ENCODE results near the gene DNAJC8. TPM values are rescaled to one million over a fixed set of nuclear protein-coding genes. Genes with fewer than 3 reads are reported as not detected.

Gene DNAJC8, protein sequence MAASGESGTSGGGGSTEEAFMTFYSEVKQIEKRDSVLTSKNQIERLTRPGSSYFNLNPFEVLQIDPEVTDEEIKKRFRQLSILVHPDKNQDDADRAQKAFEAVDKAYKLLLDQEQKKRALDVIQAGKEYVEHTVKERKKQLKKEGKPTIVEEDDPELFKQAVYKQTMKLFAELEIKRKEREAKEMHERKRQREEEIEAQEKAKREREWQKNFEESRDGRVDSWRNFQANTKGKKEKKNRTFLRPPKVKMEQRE
- total RNA-seq: 100 to 1,000 TPM in 1 of 2 experiments, 10 to 100 TPM in 1; 99.0 to 102 TPM

DNA sequence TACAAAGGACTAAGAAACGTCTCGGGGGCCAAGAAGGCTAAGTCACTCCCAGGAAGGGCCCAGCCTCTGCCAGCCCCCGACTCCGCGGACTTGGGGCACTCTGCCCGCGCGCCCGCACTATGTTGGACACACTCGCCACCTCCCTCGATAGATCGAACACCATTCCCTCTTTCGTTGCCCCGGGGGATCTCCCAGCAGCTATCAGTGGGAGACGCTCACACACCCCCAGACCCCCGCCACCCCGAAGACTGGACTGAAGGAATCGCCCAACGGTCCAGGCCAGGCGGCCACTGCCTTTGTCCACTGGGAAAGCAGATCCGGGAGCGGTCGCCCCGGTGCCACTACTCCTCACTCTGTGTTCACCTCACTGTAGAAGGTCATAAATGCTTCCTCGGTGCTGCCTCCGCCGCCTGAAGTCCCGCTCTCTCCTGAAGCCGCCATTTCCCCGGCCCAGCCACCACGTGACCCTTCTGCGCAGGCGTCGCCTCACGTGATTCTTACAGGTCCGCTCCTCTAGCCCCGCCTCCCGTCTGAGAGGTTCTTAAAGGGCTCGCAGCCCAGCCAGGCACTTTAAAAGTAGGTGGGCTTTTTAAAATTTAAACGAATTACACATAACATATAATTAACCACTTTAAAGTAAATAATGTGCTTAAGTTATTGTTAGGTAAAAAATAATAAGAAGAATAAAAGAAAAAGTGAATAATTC lies at the start of gene DNAJC8:
TSS of gene DNAJC8 (minus strand) at position 472 of the 706 bp plus-strand sequence. CDS start at position 441, 31 bp downstream.
- POLR2A ChIA-PET: interaction anchor here (0.7 kb wide), 2 partner anchors 14 to 97 kb away, joined by 3 read pairs; no protein-coding TSS in a partner anchor

DNA sequence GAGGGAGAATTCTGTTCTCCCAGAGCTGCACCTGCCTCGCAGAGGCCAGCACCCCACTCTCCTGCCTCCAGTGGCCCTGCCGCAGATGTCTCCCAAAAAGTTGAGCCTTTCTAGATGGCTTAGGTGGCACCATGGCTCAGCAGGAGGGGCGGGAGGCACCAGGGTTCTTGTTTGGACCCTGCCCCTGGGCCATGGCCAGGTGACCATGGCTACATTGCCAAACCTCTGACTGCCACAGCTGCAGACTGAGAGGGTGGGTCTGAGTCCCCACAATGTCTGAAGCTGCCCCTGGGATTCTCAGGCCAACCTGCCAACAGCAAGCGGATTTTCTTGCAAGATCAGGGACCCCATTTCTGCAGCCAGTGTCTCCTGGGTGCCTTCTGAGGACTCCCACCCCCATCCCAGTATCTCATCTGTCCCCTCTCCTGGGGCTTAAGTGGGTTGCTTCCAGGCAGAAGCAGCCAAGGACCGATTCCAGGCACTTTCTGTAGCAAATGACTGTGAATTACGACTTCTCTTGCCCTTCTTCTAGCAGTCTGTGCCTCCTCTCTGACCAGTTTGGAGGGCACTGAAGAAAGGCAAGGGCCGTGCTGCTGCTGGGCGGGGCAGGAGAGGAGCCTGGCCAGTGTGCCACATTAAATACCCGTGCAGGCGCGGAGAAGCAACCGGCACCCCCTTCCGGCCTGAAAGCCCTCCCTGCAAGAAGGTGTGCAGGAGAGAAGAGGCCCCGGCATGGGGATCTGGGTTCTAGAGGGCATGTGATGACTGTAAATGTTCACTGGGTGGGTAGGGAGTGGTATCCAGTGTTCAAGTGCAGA lies 49.0 kb upstream of the DNAJC8 start:
- no peaks in the 10 kb centered on the region for H3K27me3 Mint-ChIP-seq
- H3K4me3 Mint-ChIP-seq: no peak overlapping the region
- H3K27ac Mint-ChIP-seq: no peak overlapping the region
- intact Hi-C loops (cut with micrococcal nuclease): no loop called here
- no peak for DNase-seq
- POLR2A ChIA-PET: no interaction called here
- CTCF ChIA-PET: interaction anchor here (0.6 kb wide), 1 partner anchor 748 kb away, joined by 3 read pairs; no protein-coding TSS in a partner anchor
- H3K9me3 Mint-ChIP-seq: no peaks in the 10 kb centered on the region
- no peaks in the 10 kb centered on the region for H3K4me1 Mint-ChIP-seq (ENCODE audit: low read depth)
- peaks cover 38% of the 10 kb centered on the region for H3K36me3 Mint-ChIP-seq

More for the DNA sequence above, at the start of gene DNAJC8:
- DNase-seq: peak; percentile 96
- intact Hi-C loops (cut with micrococcal nuclease): no loop called here
- CTCF ChIA-PET: interaction anchor here (1.6 to 1.8 kb wide), 2 partner anchors 16 to 141 kb away, joined by 5 to 10 read pairs; no protein-coding TSS in a partner anchor
- peaks cover 10% of the 10 kb centered on the region for H3K36me3 Mint-ChIP-seq
- no peaks in the 10 kb centered on the region for H3K27me3 Mint-ChIP-seq
- H3K4me1 Mint-ChIP-seq (ENCODE audit: low read depth): peaks cover 21% of the 10 kb centered on the region
- peak within 1 kb of the TSS; percentile 91 for H3K27ac Mint-ChIP-seq
- H3K4me3 Mint-ChIP-seq: peak within 1 kb of the TSS; percentile 100
- H3K9me3 Mint-ChIP-seq: no peaks in the 10 kb centered on the region

DNA sequence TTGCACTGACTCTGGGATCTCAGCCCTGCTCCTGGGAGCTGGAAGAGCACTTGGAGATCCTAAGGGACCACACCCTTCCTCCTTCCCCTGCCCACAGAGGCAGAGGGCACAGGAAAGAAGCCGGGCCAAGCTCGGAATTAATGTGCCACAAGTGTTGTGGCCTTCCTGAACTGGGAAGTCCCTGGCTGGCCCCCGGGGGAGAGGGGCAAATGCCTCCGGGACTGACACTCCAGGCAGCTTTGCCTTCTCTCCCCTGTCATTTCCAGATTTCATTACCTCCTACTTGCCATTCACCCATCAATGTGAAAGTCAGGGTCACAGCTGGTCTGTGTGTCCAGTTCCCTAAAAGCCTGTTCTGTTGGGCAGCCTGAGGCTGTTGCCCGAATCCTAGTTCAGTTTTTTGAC lies 48.1 kb upstream of the DNAJC8 start:
- no peak overlapping the region for H3K27ac Mint-ChIP-seq
- peaks cover 38% of the 10 kb centered on the region for H3K36me3 Mint-ChIP-seq
- H3K27me3 Mint-ChIP-seq: no peaks in the 10 kb centered on the region
- H3K9me3 Mint-ChIP-seq: no peaks in the 10 kb centered on the region
- H3K4me1 Mint-ChIP-seq (ENCODE audit: low read depth): no peaks in the 10 kb centered on the region
- CTCF ChIA-PET: interaction anchor here (0.6 kb wide), 1 partner anchor 749 kb away, joined by 3 read pairs; no protein-coding TSS in a partner anchor
- POLR2A ChIA-PET: no interaction called here
- no peak overlapping the region for H3K4me3 Mint-ChIP-seq
- DNase-seq: no peak
- intact Hi-C loops (cut with micrococcal nuclease): no loop called here

DNA sequence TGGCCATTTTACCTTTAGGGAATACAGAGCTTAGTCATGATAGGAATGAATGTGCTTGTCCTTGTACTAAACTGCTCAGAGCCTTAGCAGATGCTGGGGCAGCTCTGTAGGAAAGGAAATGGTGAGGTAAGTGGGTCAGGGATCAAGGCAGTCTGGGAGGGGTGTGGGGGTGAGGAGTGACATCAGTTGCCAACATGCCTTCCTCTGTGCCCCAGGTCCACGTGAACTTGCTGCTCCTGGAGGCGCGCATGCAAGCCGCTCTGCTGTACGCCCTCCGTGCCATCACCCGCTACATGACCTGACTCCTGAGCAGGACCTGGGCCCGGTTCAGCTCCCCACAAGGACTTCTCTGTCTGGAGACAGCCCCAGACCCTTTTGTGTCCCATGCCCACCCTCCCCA lies 47.7 kb upstream of the DNAJC8 start:
- Mint-ChIP-seq H3K36me3 (peaks cover 38% of the 10 kb centered on the region), H3K9me3 (no peaks in the 10 kb centered on the region), H3K27me3 (no peaks in the 10 kb centered on the region), H3K4me3 (no peak overlapping the region), H3K27ac (no peak overlapping the region), H3K4me1 (ENCODE audit: low read depth) (no peaks in the 10 kb centered on the region)
- POLR2A ChIA-PET: no interaction called here
- intact Hi-C loops (cut with micrococcal nuclease): no loop called here
- CTCF ChIA-PET: no interaction called here
- DNase-seq: no peak

DNA sequence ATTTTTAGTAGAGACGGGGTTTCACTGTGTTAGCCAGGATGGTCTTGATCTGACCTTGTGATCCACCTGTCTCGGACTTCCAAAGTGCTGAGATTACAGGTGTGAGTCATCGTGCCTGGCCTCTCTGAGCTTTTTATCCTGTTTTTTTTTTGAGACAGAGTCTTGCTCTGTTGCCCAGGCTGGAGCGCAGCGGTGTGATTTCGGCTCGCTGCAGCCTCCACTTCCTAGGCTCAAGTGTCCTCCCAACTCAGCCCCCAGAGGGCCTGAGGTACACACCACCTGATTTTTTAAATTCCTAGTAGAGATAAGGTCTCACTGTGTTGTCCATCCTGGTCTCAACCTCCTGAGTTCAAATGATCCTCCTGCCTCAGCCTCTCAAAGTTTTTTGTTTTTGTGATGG lies 46.9 kb upstream of the DNAJC8 start:
- Mint-ChIP-seq H3K4me1 (ENCODE audit: low read depth) (no peaks in the 10 kb centered on the region), H3K27ac (no peak overlapping the region)

DNA sequence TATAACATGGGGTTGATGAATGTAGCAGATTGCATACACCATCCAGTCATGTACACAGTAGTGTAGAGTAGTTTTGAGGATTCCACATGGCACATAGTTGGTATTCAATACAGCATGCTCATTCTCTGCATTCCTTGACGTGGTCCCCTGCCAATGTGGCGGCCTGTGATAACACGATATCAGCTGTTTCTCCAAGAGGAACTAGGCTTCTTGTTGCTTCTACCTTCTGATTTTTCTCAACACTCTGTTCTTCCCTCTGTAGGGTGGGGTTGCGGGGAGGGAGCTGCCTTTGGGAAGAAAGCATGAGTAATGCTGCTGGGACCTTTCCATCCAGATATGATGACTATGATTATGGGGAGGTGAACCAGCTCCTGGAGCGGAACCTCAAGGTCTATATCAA lies 45.9 kb upstream of the DNAJC8 start:
- Mint-ChIP-seq H3K9me3 (no peaks in the 10 kb centered on the region), H3K4me3 (no peak overlapping the region), H3K27ac (no peak overlapping the region), H3K27me3 (no peaks in the 10 kb centered on the region), H3K36me3 (peaks cover 42% of the 10 kb centered on the region), H3K4me1 (ENCODE audit: low read depth) (no peaks in the 10 kb centered on the region)
- no peak for DNase-seq
- intact Hi-C loops (cut with micrococcal nuclease): no loop called here
- ChIA-PET CTCF (no interaction called here), POLR2A (interaction anchor here (1.7 kb wide), 1 partner anchor 30 kb away, joined by 6 read pairs; no protein-coding TSS in a partner anchor)

More for the DNA sequence above, 46.9 kb upstream of the DNAJC8 start:
- no peak overlapping the region for H3K4me3 Mint-ChIP-seq
- CTCF ChIA-PET: no interaction called here
- H3K9me3 Mint-ChIP-seq: no peaks in the 10 kb centered on the region
- POLR2A ChIA-PET: interaction anchor here (0.5 kb wide), 1 partner anchor 10 kb away, joined by 3 read pairs; no protein-coding TSS in a partner anchor
- intact Hi-C loops (cut with micrococcal nuclease): no loop called here
- no peaks in the 10 kb centered on the region for H3K27me3 Mint-ChIP-seq
- H3K36me3 Mint-ChIP-seq: peaks cover 42% of the 10 kb centered on the region
- DNase-seq: no peak

DNA sequence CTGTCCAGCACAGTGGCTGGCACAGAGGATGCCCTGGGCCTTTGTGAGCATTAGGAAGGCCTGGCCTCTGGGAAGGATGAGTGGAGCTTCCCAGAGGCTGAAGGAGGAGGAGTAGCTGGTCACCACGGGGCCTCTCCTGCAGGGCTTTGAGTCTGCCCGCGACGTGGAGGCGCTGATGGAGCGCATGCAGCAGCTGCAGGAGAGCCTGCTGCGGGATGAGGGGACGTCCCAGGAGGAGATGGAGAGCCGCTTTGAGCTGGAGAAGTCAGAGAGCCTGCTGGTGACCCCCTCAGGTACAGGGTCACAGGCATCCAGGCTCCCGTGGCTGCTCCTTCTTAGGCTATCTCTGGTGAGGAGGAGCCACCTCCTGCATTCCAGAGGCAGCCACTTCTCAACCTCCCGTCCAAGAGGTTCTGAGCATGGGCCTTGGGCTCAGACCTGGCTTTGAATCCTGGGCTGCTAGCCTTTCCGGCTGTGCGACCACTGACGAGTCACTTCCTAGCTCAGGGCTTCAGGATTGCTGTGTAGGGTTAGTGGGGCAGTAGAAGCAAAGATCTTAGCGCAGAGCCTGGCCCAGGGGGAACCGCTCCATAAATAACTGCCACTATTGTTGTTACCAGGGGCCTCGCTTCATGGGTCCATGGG lies 40.5 kb upstream of the DNAJC8 start:
- intact Hi-C loops (cut with micrococcal nuclease): no loop called here
- Mint-ChIP-seq H3K4me3 (no peak overlapping the region), H3K9me3 (no peaks in the 10 kb centered on the region), H3K27me3 (no peaks in the 10 kb centered on the region), H3K27ac (no peak overlapping the region), H3K36me3 (peaks cover 23% of the 10 kb centered on the region), H3K4me1 (ENCODE audit: low read depth) (no peaks in the 10 kb centered on the region)
- no peak for DNase-seq
- POLR2A ChIA-PET: interaction anchor here (0.9 kb wide), 1 partner anchor 13 kb away, joined by 4 read pairs; no protein-coding TSS in a partner anchor
- CTCF ChIA-PET: interaction anchor here (1.2 to 1.3 kb wide), 2 partner anchors 9 to 25 kb away, joined by 3 to 4 read pairs; no protein-coding TSS in a partner anchor

DNA sequence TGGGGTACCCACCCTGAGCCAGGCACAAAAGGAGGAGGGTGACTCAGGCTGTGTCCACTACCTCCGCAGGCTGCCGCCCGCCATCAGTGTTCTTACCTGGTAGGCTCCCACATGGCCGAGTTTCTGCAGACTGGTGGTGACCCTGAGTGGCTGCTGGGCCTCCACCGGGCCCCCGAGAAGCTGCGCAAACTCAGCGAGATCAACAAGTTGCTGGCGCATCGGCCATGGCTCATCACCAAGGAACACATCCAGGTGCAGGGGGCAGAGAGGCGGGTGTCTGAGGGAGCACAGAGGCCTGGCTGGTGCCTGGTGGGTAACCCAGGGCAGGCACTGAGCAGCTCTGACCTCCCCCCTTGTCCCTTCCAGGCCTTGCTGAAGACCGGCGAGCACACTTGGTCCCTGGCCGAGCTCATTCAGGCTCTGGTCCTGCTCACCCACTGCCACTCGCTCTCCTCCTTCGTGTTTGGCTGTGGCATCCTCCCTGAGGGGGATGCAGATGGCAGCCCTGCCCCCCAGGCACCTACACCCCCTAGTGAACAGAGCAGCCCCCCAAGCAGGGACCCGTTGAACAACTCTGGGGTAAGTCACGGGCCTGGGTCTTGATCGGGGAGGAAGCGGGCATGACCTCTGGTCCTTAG lies 39.5 kb upstream of the DNAJC8 start:
- Mint-ChIP-seq H3K4me3 (no peak overlapping the region), H3K4me1 (ENCODE audit: low read depth) (no peaks in the 10 kb centered on the region), H3K36me3 (peaks cover 15% of the 10 kb centered on the region), H3K27ac (no peak overlapping the region), H3K27me3 (no peaks in the 10 kb centered on the region), H3K9me3 (no peaks in the 10 kb centered on the region)
- POLR2A ChIA-PET: interaction anchor here (0.9 kb wide), 1 partner anchor 12 kb away, joined by 4 read pairs; no protein-coding TSS in a partner anchor
- no peak for DNase-seq
- CTCF ChIA-PET: interaction anchor here (1.3 kb wide), 1 partner anchor 8 kb away, joined by 3 read pairs; no protein-coding TSS in a partner anchor
- intact Hi-C loops (cut with micrococcal nuclease): no loop called here

DNA sequence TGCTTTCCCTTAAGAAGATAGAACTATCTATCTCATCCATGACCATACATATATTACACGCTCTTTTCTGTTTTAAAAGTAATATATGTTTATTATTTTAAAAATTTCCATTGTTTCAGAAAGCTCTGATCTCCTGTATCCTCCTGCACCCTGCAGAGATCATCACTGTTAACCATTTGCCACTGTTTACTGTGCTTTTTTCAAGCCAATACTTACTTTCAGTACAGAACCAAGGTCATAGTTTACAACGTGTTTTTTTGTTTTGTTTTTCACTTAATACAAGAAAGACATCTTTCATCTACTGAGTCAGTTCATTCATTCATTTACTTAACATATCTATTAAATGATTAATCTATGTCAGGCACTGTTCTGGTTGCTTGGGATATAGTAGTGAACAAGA lies 36.7 kb upstream of the DNAJC8 start:
- Mint-ChIP-seq H3K9me3 (no peaks in the 10 kb centered on the region), H3K27me3 (no peaks in the 10 kb centered on the region), H3K36me3 (peaks cover 8% of the 10 kb centered on the region), H3K4me3 (no peak overlapping the region), H3K4me1 (ENCODE audit: low read depth) (peaks cover 2% of the 10 kb centered on the region), H3K27ac (no peak overlapping the region)
- CTCF ChIA-PET: interaction anchor here (0.8 kb wide), 1 partner anchor 94 kb away, joined by 3 read pairs; no protein-coding TSS in a partner anchor
- DNase-seq: no peak
- POLR2A ChIA-PET: interaction anchor here (0.7 to 1.5 kb wide), 2 partner anchors 10 kb away, joined by 3 to 6 read pairs; partner anchors contain the start of gene SESN2
- intact Hi-C loops (cut with micrococcal nuclease): no loop called here

DNA sequence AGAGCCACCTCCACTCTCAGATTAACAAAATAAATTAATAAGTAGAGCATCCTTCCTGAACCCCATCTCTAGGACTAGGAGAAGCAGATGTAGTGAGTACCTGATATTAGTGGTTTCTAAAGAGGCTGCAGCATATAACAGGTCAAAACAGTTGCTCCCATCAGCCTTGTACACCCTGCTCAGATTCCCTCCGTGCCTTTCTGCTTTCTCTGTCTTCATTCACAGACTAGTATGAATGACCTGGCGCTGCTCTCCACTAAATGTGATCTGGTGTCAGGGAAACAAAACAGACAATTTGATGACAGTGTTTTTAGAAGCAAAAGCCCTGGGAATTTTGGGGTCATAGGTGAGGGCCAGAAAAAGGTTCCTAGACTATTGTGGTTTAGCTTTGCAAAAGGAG lies 34.8 kb upstream of the DNAJC8 start:
- H3K9me3 Mint-ChIP-seq: no peaks in the 10 kb centered on the region
- CTCF ChIA-PET: interaction anchor here (4.6 kb wide), 1 partner anchor 18 kb away, joined by 20 read pairs; no protein-coding TSS in a partner anchor
- H3K36me3 Mint-ChIP-seq: peaks cover 2% of the 10 kb centered on the region
- no peak for DNase-seq
- H3K4me1 Mint-ChIP-seq (ENCODE audit: low read depth): peaks cover 6% of the 10 kb centered on the region
- H3K4me3 Mint-ChIP-seq: no peak overlapping the region
- POLR2A ChIA-PET: no interaction called here
- no peak overlapping the region for H3K27ac Mint-ChIP-seq
- intact Hi-C loops (cut with micrococcal nuclease): no loop called here
- H3K27me3 Mint-ChIP-seq: no peaks in the 10 kb centered on the region

DNA sequence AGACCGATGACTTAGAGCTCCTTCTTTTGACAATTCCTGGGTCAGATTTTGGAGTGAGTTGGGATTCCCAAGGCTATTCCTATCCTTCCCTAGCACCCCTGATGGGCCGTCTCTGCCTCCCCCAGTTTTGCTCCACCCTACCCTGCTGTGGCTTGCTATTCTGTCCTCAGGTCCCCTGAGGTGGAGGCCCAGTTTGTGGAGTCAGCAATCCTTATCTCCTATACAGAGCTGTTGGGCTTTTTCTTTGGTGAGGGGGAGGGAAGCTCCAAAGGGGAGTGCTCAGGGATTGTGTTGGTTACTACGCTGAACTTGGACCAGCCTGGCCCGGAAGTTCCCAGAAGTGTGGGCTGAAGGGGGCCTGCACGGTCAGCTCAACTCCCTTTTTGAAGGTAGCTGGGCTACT lies 34.1 kb upstream of the DNAJC8 start:
- Mint-ChIP-seq H3K27ac (no peak overlapping the region), H3K4me1 (ENCODE audit: low read depth) (peaks cover 6% of the 10 kb centered on the region), H3K4me3 (no peak overlapping the region), H3K9me3 (no peaks in the 10 kb centered on the region), H3K36me3 (peaks cover 2% of the 10 kb centered on the region), H3K27me3 (no peaks in the 10 kb centered on the region)
- POLR2A ChIA-PET: interaction anchor here (0.7 to 1.0 kb wide), 2 partner anchors 10 to 62 kb away, joined by 3 to 7 read pairs; partner anchors contain the start of gene MED18
- DNase-seq: no peak
- CTCF ChIA-PET: interaction anchor here (1.0 to 4.6 kb wide), 2 partner anchors 18 to 93 kb away, joined by 4 to 20 read pairs; no protein-coding TSS in a partner anchor
- intact Hi-C loops (cut with micrococcal nuclease): no loop called here

Measured in activated CD4-positive, alpha-beta memory T cell treated with anti-CD3 and anti-CD28 coated beads for 36 hours (primary cell).